ENCODE results near the gene BCAS1.
"Not testable (repeated sequence)": the region's sequence is repeated elsewhere in the genome, so short reads cannot be mapped to it uniquely, and the experiment has no call there.

BCAS1 gene

DNA sequence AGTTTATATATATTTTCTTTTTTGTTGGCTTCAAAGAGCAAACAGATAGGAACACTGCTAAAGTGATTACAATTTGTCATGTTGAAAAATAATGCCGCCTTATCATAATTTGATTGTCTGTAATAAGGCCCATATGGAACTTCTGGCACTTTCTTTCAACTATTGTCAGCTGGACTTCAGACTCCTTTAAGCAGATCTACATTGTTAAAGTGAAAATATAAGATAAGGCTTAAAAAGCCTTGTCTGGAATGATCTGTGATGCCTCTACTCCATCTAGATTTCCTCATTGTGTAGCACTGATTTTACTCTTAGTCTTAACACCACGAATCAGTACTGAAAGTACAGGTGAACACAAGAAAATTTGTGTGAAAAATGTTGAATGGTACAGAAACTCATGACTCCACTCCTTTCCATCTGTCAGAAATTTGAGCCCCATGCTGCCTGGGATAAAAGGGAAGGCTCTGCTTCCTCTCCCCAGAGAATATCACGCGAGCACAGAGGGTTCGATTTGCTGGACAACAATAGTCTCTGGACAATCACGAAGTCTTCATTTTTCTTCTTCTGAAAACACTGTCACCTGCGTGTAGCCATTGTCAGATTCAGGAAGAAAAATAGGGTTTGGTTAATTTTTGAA is 56.0 kb downstream of the BCAS1 start:
- DNase-seq: no peak

DNA sequence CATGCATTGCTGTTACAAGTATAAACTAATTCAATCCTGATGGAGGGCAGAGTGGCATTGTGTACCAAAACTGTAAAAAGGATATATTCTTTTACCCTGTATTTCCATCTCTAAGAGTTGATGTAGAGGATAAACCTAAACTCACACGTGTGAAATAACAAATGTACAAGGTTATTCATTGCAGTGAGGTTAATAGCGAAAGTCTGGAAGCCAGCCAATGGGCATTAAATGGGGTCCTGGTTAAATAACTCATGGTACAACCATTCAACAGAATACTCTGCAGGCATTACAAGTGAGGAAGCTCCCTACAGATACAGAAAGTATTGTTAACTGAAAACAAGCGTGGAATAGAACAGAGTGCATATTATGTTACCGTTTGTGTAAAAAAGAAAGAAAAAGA is 56.9 kb downstream of the BCAS1 start:
- no peak for DNase-seq

DNA sequence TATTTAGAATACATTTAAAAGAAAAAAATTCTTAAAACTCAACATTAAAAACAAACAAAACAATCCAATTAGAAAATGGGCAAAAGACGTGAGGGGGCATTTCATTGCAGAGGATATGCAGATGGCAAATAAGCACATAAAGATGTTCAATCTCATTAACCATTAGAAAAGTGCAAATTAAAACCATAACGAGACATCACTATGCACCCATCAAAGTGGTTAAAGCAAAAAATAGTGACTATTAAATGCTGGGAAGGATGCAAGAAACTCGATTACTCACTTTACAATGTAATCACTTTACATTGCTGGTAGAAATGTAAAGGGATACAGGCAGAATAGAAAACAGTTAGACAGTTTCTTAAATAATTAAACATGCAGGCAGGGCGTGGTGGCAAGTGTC is 59.0 kb downstream of the BCAS1 start:
- DNase-seq: no peak

DNA sequence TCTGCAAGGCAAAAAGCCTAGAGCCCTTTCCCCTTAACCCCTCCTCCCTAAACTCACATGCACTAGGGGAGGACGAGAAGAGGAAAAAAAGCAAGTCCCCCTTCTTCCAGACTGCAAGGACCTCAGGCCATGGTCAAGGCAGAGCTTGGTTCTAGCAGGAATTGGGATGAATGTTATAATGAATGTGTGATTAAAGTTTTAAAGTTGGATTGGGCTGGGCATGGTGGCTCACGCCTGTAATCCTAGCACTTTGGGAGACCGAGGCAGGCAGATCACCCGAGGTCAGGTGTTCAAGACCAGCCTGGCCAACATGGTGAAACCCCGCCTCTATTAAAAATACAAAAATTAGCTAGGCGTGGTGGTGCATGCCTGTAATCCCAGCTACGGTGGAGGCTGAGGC is 64.2 kb downstream of the BCAS1 start:
- DNase-seq: not testable (repeated sequence)

DNA sequence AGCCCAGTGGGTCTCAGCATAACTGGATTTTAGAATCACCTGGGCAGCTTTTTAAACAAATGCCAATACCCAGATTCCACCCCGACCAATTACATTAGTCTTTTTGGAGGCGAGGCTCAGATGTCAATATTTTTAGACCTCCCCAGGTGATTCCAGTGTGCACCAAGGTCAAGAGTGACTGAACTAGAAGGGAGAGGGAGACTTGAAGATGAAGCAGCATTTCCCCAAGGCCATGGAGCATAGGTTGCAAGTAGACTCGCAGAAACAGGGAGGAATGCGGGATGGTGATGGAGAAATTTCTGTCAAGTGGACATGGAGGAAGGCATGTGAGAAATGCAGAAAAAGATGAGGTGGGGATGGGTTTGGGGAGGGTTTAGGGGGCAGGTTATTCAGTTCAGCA is 64.9 kb downstream of the BCAS1 start:
- DNase-seq: no peak

DNA sequence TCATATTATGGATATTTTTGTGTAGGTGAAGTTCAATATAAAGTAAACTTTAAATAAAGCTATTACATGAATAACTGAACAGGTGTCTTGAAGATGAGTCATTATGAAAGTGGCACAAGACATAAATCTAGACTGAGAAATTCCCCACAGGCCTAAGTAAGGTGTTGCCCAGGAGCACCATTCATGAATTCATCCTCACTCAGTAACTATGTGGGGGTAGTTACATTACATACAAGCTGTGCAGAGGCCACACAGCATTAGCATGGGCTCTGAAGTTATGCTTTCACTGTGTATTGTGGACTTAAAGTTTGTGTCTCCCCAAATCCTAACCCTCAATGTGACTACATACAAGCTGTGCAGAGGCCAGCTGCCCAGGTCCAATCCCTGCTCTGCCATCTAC is 65.9 kb downstream of the BCAS1 start:
- no peak for DNase-seq

DNA sequence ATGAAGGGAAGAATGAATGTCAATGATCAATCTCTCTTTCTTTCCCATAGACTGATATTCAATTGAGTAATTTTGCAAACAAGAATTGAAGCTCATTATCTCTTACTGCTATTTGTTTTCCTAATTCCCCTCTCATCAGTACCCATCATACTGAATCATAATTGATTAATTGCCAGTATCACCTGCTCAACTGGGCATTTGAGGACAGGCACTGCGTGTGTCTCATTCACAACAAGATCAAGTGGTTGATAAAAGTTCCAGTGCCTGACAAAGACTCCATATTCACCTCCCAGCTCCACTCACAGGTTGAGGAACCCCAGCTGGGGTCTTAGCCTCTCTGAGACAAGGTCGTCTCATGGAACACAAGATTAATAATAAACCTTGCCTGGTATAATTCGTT is 67.7 kb downstream of the BCAS1 start:
- no peak for DNase-seq

DNA sequence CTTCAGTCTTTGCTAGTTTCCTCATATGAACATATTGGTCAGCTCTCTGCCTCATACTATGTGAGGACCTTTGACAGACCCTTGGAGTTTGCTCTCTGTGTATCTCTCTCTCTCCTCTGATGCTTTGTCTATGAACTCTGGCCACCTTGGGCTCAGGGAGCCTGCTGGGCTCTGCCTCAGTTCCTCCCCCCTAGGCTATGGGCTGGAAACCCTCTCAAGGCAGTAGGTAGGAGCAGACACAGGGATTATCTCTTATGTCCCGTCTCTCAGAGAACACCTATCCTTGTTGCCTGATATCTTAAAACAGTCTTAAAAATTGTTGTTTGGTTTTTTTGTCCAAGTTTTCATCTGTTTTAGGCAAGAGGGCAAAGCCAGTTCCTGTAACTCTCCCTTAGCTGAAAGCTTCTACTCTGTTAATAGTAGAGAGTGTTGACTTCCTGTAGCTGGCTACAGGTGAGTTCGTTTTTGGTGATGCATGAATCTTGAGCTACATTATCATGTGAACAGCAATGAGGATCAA is 68.3 kb downstream of the BCAS1 start:
- no peak for DNase-seq

DNA sequence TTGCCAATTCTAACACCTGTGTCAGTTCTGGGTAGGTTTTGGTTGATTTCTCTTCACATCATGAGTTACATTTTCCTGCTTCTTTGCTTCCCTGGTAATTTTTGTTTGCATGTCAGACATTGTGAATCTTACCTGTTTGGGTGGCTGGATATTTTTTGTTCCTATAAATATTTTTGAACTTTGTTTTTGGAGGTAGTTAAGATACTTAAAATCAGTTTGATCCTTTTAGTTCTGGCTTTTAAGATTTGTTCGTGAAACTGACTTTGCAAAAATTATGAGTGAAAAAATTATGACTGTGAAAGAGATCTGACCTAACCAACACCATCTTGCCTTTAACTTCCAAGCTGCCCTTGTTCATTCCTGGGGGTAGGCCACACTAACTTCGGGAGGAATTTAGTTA is 69.5 kb downstream of the BCAS1 start:
- no peak for DNase-seq

DNA sequence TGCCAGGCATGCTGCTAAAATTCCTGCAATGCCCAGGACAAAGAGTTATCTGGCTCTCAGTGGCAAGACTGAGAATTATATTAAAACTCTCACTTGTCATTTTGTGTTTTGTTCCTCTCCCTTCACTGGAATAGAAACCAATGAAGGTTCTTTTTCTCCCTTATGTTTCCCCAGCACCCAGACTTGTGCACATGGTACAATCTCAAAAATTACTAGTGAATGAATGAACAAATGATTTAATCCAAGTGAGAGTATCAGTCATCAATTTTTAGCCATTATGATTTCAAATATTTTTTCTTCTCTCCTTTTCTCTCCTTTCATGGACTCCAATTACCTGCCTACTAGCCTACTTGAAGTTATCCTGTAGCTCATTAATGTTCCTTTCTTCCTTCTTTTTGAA is 70.1 kb downstream of the BCAS1 start:
- DNase-seq: no peak

DNA sequence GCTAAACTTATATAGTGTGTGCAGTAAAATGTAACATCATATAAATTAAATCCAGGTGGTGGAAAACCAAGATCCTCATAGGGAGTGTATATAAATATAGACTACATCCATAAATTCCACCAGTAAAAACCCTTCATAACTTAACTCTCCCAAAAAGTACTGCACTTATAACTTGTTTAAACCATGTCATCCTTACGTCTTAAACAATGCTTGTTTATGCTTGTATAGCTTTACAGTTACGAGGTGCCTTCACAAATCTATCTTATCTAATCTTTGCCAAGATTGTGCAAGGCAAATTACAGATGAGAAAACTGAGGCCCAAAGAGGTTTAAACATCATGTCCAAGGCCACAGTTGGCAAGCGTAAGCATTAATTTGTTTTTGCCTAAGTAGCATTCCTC is 71.3 kb downstream of the BCAS1 start:
- no peak for DNase-seq

DNA sequence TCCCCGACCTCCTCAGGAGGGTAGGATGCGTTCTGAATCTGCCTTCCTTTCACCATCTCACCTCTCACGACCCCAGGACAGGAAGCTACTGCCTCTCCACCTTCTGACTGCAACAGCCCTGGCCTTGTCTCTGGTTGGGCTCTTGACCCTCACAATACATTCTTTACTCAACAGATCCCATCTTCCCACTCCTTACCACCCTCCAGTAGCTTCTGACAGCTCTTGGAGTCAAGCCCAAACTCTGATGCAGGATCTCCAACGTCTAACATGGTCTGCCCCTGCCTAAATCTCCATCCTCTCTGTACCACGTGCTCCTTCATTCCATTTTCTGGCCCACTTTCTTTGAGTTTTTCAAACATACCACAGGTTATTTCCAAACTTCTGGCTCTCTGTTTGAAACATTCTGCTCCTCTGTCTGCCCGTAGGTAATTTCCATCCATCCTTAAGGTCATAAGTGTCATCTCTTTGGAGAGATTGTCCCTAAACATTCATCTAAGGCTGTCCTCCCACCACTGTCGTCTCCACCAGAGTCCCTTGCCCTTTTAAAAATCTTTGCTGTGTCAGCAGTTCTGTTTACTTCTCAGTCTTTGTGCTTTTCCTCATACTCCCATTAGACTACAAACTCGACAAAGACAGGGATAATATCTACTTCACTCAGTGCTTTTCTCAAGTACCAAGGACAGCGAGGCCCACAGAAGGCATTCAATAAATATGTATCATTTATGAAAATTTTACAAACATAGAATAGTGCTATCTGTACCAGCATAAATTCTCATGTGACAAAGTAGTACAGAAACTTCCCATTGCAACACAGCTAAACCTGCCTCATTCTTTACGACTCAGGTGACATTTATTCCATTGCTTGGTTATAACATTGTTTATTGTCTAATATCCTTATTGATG is 73.6 kb downstream of the BCAS1 start:
- no peak for DNase-seq

DNA sequence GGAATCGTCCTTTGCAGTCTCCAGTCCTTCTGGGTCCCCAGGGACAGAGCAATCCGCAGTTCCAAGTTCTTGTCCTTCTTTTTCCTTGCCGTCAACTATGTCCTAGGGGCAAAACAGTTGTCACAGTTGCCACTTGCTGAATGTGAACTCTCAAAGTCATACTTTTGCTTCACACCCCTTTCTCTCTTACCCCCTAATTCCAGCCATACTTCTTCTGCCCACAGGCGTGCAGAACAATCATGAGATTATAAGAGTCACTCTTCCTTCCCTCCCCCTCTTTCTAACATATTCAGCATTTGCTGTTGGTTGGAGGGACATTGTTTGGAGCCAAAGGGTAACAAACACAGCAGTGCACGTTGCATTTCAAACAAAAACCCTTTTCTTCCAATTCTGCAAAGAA is 74.4 kb downstream of the BCAS1 start:
- DNase-seq: no peak

DNA sequence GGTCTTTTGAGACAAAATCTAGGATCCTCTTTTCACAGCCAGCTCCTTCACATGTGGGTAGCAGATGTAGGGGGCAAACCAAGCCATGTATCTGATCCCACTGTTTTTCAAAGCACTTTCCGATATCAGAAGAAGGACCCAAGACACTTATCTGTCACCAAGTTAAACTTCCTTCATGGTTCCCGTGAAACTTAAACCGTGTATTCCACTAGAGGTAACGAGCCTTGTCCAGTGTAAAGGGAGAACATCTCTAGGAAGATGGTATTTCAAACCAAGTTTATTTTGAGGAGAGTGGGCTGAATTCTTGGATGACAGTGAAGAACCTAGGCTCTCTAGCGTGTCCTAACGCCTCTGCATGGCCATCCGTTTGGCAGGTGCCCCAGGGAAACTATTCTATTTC is 76.3 kb downstream of the BCAS1 start:
- no peak for DNase-seq

DNA sequence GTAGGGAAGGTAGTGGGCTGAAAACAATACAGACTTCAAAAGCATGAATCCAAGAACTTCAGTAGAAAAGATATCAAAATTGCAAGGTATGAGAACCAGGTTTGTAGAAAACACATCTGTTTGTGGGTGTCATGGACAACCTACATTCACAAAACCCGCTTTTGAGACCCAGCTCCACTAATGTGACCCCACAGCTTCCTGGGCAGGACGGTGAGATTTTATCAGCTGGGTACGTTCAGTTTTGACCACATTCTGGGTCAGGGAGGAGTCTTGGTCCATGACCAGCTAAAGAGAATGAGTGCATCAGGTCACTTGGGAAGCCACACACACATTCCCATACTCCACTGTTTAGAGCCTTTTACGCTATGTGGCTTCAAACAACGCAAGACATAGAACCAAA is 77.1 kb downstream of the BCAS1 start:
- no peak for DNase-seq

DNA sequence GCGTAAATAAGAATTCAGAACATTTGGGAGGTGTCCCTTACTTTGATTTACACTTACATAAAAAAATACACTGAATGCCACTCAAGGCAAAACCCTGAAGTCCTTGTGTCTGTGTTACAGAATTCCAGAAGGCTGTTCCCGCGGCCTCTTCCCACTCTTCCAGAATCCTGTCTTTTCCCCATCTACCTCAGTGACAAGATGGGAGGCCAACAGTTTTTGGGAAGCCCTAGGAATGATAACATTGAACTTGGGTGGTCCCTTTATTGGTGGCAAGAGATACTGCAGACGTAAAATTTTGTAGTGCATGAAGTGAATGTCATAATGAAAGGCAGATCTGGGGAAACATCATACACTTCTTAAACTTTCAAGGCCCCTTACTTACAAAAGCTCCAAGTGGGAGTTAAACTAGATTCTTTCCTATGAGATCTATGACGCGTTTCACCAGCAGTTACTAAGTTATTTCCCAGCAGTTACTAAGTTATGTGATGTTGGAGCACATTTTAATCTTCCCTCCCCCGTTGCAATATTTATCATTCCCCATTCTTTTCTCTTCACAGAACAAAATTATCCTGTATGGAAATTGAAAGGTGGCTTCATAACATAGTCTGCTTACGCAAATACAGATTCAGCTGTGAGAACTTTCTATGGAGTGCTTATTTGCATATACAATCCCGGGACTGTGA is 79.5 kb downstream of the BCAS1 start:
- no peak for DNase-seq

DNA sequence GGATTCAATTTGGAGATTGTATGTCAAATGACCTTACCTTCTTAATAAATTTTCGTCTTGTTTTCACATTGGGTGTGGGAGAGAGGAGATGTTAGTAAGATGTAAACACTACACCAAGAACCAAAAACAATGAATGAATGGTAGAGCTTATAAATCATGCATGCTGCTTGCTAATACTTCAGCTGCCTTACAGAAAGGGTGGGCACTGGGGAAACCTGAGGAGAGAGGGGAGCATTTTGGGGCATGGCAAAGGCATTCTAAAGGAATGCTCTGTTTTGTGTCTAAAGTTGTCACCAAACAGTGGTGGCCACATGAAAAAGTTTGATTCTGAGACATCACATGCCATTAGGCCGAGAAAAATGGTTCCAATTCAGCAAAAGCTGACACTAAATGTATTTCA is 80.4 kb downstream of the BCAS1 start:
- no peak for DNase-seq

DNA sequence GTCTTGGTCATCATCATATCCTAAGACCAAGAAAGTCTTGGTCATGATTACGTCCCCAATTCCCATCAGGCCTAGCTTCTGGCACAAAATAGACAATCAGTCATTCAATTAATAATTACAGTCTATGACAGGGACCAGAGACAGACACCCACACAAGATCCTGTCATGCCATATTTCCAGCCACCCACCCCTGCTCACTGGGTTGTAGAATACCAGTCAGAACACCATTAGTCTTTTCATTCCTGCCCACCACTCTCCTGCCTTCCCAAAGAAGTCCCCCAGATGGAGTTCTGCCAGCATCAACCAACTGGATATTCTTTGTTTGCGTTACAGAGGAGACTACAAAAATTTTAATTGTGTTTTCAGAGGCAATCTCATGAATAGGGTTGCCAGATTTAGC is 81.0 kb downstream of the BCAS1 start:
- no peak for DNase-seq

DNA sequence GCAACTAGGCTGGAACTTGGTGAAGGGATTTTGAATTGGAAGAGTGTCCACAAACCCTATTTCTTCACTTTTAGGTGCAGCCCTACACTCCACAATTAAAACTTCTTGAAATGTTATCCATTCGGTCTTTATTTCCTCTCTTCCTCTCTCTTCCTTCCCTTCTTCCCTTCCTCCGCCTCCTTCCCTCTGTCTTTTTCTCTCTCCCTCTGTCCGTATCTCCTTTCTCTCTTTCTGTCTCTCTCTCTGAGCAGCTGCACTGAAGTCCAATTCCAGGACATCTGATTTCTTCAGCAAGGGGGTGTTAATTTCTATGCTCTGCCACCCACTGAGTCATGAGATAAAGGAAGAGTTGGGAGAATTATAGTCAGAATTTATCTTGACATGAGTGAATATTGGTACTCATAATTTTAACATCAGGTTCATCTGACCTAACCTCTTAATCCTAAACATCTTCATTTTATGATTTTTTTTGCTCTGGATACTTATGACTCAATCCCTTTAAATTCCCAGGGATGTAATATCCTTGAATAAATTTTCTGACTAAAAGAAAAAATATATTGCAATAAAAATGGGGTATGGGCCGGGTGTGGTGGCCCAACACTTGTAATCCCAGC is 84.2 kb downstream of the BCAS1 start:
- no peak for DNase-seq

DNA sequence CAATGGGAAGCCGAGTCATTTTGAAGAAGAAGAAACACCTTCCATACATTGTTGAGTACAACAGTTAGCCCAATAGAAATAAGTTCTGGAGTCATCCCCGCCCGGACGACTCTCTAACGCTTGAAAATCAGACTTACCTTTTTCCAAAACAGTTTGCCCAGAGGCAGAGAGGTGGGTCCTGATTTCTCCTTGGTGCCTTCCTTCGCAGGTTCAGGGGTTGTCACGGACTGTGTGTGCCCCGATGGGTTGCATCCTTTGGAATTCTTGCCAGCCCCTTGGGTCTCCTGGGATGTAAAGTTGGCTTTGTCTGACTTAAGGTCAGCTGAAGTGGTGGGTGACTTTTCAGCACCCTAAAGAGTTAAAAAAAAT is 85.3 kb downstream of the BCAS1 start:
- DNase-seq: no peak

DNA sequence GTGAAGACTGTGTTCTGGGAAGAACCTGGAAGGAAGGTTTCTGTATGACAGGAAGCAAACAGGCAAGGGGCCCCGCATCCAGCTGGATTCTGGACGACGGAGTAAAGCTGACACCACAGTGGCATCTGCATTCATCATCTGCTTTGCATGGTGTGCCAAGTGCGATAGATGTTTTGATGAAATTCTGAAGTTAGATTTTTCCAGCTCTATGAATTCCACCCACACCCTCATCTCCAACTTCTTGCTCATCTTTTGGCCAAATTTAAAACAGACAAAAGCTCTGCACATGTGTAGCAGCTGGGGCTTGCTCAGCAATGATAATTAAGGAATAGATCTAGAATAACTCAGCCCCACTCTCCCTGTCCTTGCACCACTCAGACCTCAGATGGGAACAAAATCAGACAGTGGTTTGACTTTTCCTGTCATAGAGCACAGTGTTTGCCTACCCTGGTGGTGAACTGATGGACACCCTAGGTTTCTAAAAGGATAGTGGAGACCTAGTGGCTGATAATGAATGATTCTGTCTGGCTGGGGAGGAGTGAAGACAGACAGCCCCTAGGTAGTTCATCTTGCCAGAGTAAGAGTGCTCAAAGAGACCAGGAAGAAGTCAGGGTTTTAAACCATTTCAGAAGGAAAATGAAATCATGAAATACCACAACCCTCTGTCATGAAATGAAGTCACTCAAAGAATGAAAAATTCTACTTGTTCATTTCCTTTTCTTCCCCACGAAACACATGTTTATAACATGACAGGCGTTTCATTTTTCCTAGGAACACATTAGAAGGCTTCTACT is 85.8 kb downstream of the BCAS1 start:
- DNase-seq: no peak

DNA sequence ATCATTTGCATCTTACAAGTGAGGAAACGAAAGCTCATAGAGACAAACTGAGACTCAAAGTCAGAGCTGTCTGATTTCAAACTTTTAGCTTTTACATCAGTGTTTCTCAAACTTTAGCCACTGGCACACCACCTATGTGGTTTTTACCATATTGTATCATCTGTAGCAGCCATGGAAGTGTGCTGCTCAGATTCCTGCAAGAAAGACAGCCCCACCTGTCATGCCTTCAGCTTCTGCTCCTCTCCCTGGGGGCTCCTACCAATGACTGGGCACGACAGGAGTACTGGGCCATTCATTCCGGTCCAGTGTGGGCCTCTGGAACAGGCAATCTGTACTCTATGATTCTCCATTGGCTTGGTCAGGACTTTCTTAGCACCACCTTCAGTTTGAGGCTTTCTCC is 87.0 kb downstream of the BCAS1 start:
- no peak for DNase-seq

DNA sequence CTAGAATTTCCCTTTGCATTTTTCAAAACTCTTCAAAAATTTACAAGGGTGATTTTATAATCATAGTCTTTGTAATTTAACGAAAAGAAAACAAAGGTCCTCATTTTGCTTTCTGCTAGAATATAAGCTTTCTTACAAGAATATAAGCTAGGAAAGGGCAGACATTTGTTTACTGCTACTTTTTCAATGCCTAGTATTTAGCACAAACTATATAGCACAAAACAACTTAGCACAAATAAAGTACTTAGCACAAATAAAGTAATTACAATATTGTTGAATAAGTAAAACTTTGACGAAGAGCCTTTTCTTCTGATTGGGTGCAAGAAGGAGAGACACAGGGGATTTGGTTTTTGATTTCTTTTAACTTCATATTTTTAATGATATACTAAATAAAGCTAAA is 87.8 kb downstream of the BCAS1 start:
- DNase-seq: no peak

Data from NCI-H446 treated with DMSO at 0.1 percent for 48 hours (cell line).